Measurements from ENCODE around the gene MYRFL.

MYRFL gene

DNA sequence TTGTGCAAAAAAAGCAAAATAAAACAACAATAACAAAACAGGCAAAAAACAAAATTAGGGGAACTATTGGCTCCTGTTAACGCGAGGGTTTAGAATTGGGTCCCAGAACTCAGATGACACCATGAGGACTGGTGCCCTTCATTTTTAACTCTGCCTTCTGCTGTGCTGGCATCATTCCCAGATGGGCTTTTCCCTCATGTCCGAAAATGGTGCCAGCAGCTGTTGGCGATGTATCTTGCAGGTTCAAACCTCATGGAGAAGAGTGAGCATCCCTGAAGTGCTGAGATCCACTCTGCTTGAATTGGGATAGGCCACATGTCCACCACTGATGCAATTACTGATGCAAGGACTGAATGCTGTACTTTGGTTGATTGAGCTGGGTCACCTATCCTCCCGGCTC, 61.1 kb downstream of the MYRFL start:
- Histone ChIP-seq H2AFZ (ENCODE audit: low read length) (0 out of 2 replicates have a peak overlapping the region, but pooled peaks have one; percentile 13), H3K27me3 (ENCODE audit: insufficient read depth, low read length, poor library complexity, severe bottlenecking) (no peaks in the 10 kb centered on the region), H3K36me3 (ENCODE audit: insufficient read depth, low read length) (no peaks in the 10 kb centered on the region), H4K20me1 (ENCODE audit: insufficient read depth, low read length, poor library complexity, severe bottlenecking) (no peaks in the 10 kb centered on the region), H3K4me1 (ENCODE audit: insufficient read depth, low read length, poor library complexity, severe bottlenecking) (no peaks in the 10 kb centered on the region), H3K79me2 (ENCODE audit: insufficient read depth, low read length) (no peaks in the 10 kb centered on the region), H3K9me2 (replicated peaks; ENCODE audit: low read depth, low read length) (no peaks in the 10 kb centered on the region), H3K4me3 (ENCODE audit: low read length, poor library complexity, severe bottlenecking) (no peak overlapping the region), H3F3A (ENCODE audit: low read depth) (no peaks in the 10 kb centered on the region), H3K9me3 (ENCODE audit: insufficient read depth, low read depth, low read length) (no peaks in the 10 kb centered on the region), H3K9ac (ENCODE audit: low read depth, low read length, poor library complexity, severe bottlenecking) (no peak overlapping the region), H3K4me2 (ENCODE audit: low read depth, low read length, poor library complexity, severe bottlenecking) (no peak overlapping the region)
- TF ChIP-seq EZH2phosphoT487 (IDR thresholded peaks at IDR 0.05; ENCODE audit: borderline replicate concordance) = no peak
- TF ChIP-seq, protein P1, sequence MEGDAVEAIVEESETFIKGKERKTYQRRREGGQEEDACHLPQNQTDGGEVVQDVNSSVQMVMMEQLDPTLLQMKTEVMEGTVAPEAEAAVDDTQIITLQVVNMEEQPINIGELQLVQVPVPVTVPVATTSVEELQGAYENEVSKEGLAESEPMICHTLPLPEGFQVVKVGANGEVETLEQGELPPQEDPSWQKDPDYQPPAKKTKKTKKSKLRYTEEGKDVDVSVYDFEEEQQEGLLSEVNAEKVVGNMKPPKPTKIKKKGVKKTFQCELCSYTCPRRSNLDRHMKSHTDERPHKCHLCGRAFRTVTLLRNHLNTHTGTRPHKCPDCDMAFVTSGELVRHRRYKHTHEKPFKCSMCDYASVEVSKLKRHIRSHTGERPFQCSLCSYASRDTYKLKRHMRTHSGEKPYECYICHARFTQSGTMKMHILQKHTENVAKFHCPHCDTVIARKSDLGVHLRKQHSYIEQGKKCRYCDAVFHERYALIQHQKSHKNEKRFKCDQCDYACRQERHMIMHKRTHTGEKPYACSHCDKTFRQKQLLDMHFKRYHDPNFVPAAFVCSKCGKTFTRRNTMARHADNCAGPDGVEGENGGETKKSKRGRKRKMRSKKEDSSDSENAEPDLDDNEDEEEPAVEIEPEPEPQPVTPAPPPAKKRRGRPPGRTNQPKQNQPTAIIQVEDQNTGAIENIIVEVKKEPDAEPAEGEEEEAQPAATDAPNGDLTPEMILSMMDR (conservative IDR thresholded peaks at IDR 0.05; ENCODE audit: low read length) = no peak

DNA sequence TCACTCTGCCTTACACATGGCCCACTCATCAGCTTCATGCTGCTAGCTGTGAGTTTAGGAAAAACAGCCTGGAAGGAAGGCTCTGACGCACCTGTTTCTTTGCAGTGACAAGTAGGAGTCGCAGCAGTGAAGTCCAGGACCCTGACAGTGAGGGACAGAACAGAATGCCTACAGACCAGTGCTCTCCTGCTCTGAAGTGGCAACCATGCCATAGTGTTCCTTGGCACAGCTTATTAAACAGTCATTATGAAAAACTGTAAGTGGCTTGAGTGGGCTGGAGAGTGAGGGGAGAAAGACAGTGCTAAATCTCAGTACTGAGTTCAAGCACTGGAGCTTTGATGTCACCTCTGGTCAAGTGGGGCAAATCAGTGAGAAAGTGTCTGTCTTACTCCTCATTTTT, 61.7 kb downstream of the MYRFL start:
- H3K4me1 ChIP-seq (ENCODE audit: insufficient read depth, low read length, poor library complexity, severe bottlenecking) = no peaks in the 10 kb centered on the region
- H3K9me3 ChIP-seq (ENCODE audit: insufficient read depth, low read depth, low read length) = no peaks in the 10 kb centered on the region
- H3K79me2 ChIP-seq (ENCODE audit: insufficient read depth, low read length) = no peaks in the 10 kb centered on the region
- H3K4me2 ChIP-seq (ENCODE audit: low read depth, low read length, poor library complexity, severe bottlenecking) = no peak overlapping the region
- H3K9ac ChIP-seq (ENCODE audit: low read depth, low read length, poor library complexity, severe bottlenecking) = no peak overlapping the region
- H2AFZ ChIP-seq (ENCODE audit: low read length) = no peak overlapping the region
- no peaks in the 10 kb centered on the region for H3F3A ChIP-seq (ENCODE audit: low read depth)
- H3K4me3 ChIP-seq (ENCODE audit: low read length, poor library complexity, severe bottlenecking) = no peak overlapping the region
- no peaks in the 10 kb centered on the region for H4K20me1 ChIP-seq (ENCODE audit: insufficient read depth, low read length, poor library complexity, severe bottlenecking)
- no peaks in the 10 kb centered on the region for H3K9me2 ChIP-seq (replicated peaks; ENCODE audit: low read depth, low read length)
- no peaks in the 10 kb centered on the region for H3K27me3 ChIP-seq (ENCODE audit: insufficient read depth, low read length, poor library complexity, severe bottlenecking)
- no peaks in the 10 kb centered on the region for H3K36me3 ChIP-seq (ENCODE audit: insufficient read depth, low read length)
- TF ChIP-seq, protein P1 (conservative IDR thresholded peaks at IDR 0.05; ENCODE audit: low read length) = no peak
- no peak for TF ChIP-seq EZH2phosphoT487 (IDR thresholded peaks at IDR 0.05; ENCODE audit: borderline replicate concordance)

DNA sequence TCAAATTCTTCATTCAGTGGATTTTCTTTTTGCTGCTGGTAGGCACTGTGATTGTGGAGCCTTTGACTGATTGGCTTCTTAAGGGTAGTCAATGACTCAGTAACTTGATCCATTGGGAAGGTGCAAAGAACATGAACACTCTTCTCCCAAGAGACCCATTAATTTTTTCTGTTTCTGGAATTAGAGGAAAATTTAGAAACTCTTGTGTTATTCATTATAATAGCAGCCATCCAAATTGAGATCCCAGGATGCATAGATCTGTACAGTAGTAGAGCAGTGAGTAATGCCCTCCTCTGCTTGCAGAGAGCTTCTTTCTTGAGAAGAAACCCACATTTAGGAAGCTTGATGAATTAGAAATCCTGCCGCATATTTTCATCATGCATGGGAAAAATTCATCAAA, 63.9 kb downstream of the MYRFL start:
- Histone ChIP-seq H3K9me3 (ENCODE audit: insufficient read depth, low read depth, low read length) (no peaks in the 10 kb centered on the region), H3K9me2 (replicated peaks; ENCODE audit: low read depth, low read length) (no peaks in the 10 kb centered on the region), H3K9ac (ENCODE audit: low read depth, low read length, poor library complexity, severe bottlenecking) (no peak overlapping the region), H3K79me2 (ENCODE audit: insufficient read depth, low read length) (no peaks in the 10 kb centered on the region), H3K36me3 (ENCODE audit: insufficient read depth, low read length) (no peaks in the 10 kb centered on the region), H4K20me1 (ENCODE audit: insufficient read depth, low read length, poor library complexity, severe bottlenecking) (no peaks in the 10 kb centered on the region), H3K27me3 (ENCODE audit: insufficient read depth, low read length, poor library complexity, severe bottlenecking) (no peaks in the 10 kb centered on the region), H3F3A (ENCODE audit: low read depth) (no peaks in the 10 kb centered on the region), H3K4me2 (ENCODE audit: low read depth, low read length, poor library complexity, severe bottlenecking) (no peak overlapping the region), H3K4me3 (ENCODE audit: low read length, poor library complexity, severe bottlenecking) (no peak overlapping the region), H2AFZ (ENCODE audit: low read length) (no peak overlapping the region; the same call in 1 of the 2 replicates), H3K4me1 (ENCODE audit: insufficient read depth, low read length, poor library complexity, severe bottlenecking) (no peaks in the 10 kb centered on the region)
- TF ChIP-seq, protein P1 (conservative IDR thresholded peaks at IDR 0.05; ENCODE audit: low read length) = no peak
- TF ChIP-seq EZH2phosphoT487 (IDR thresholded peaks at IDR 0.05; ENCODE audit: borderline replicate concordance) = no peak
